ENCODE results near the gene PRR5L.

DNA sequence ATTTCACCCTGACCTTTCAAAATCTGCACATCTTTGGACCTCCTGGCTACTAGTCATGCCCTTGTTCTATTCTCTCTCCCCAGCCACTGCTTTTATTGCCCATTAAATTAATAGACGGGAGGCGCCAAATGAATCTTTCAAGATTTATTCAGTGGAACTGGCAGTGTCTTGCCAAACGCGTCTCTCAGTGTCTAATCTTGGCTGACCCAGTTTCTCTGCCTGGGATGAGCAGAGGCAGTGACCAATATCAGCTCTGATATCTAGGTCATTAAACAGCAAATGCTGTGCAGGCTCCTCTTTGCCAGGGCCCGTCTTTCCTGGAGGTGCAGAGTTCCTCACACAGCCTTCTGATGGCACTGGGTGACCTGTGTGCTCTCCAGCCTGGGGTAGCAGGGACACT lies 140.0 kb downstream of the PRR5L start:
- TF ChIP-seq, protein P1, sequence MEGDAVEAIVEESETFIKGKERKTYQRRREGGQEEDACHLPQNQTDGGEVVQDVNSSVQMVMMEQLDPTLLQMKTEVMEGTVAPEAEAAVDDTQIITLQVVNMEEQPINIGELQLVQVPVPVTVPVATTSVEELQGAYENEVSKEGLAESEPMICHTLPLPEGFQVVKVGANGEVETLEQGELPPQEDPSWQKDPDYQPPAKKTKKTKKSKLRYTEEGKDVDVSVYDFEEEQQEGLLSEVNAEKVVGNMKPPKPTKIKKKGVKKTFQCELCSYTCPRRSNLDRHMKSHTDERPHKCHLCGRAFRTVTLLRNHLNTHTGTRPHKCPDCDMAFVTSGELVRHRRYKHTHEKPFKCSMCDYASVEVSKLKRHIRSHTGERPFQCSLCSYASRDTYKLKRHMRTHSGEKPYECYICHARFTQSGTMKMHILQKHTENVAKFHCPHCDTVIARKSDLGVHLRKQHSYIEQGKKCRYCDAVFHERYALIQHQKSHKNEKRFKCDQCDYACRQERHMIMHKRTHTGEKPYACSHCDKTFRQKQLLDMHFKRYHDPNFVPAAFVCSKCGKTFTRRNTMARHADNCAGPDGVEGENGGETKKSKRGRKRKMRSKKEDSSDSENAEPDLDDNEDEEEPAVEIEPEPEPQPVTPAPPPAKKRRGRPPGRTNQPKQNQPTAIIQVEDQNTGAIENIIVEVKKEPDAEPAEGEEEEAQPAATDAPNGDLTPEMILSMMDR (conservative IDR thresholded peaks at IDR 0.05; ENCODE audit: low read depth in 2 of 2), result no peak
- no peak for TF ChIP-seq JUNB (IDR thresholded peaks at IDR 0.05; ENCODE audit: unreplicated experiment)
- TF ChIP-seq EZH2phosphoT487 (IDR thresholded peaks at IDR 0.05; ENCODE audit: unreplicated experiment), result no peak
- TF ChIP-seq EZH2 (IDR thresholded peaks at IDR 0.05; ENCODE audit: low read depth, unreplicated experiment), result no peak
- TF ChIP-seq, protein P2, sequence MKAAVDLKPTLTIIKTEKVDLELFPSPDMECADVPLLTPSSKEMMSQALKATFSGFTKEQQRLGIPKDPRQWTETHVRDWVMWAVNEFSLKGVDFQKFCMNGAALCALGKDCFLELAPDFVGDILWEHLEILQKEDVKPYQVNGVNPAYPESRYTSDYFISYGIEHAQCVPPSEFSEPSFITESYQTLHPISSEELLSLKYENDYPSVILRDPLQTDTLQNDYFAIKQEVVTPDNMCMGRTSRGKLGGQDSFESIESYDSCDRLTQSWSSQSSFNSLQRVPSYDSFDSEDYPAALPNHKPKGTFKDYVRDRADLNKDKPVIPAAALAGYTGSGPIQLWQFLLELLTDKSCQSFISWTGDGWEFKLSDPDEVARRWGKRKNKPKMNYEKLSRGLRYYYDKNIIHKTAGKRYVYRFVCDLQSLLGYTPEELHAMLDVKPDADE (IDR thresholded peaks at IDR 0.05), result no peak
- TF ChIP-seq POLR2AphosphoS5 (IDR thresholded peaks at IDR 0.05; ENCODE audit: low read depth), result no peak
- no peak for TF ChIP-seq CREB1 (CRISPR knock-in tag; IDR thresholded peaks at IDR 0.05; ENCODE audit: low read depth)
- TF ChIP-seq REST (IDR thresholded peaks at IDR 0.05; ENCODE audit: unreplicated experiment), result no peak
- TF ChIP-seq ZNF331 (CRISPR knock-in tag; IDR thresholded peaks at IDR 0.05; ENCODE audit: low read depth), result no peak
- no peak for TF ChIP-seq ZNF114 (CRISPR knock-in tag; IDR thresholded peaks at IDR 0.05)

Data from GM23338 (cell line).